Thymus (tissue), 11 donors: Measurements from ENCODE around the gene RPS6KL1. TPM values are rescaled to one million over a fixed set of nuclear protein-coding genes. Genes with fewer than 3 reads are reported as not detected.

ENCODE experiments used
- DNase-seq, 9 donors: peaks; one replicate each; pipeline ENCODE4 v3.0.0-alpha.2; 2013; ENCODE audit warnings: low spot score in 9 of 9, low read depth in 6 of 9, missing footprints in 1 of 9
- H3K27ac ChIP-seq, 2 donors: one replicate each; pipeline ENCODE4 v1.5.1; 2013; ENCODE audit warnings: control low read depth in 1 of 2, low read depth in 1 of 2, low read length in 1 of 2, mild to moderate bottlenecking in 1 of 2, moderate library complexity in 1 of 2
- H3K27me3 ChIP-seq, 2 donors: one replicate each; pipeline ENCODE4 v1.5.1; 2013; ENCODE audit warnings: low read length in 1 of 2; ENCODE audit not compliant: control insufficient read depth in 2 of 2, insufficient read depth in 1 of 2
- H3K36me3 ChIP-seq, 2 donors: one replicate each; pipeline ENCODE4 v1.5.1; 2013; ENCODE audit warnings: low read length in 1 of 2, mild to moderate bottlenecking in 1 of 2, moderate library complexity in 1 of 2; ENCODE audit not compliant: control insufficient read depth in 2 of 2, insufficient read depth in 2 of 2
- H3K4me1 ChIP-seq, 2 donors: one replicate each; pipeline ENCODE4 v1.5.1; 2013; ENCODE audit warnings: low read length in 2 of 2; ENCODE audit not compliant: control insufficient read depth in 2 of 2, insufficient read depth in 2 of 2
- H3K4me3 ChIP-seq, 2 donors: one replicate each; pipeline ENCODE4 v1.5.1; 2013; ENCODE audit warnings: low read length in 2 of 2, control low read depth in 1 of 2, mild to moderate bottlenecking in 1 of 2
- H3K9me3 ChIP-seq, 2 donors: one replicate each; pipeline ENCODE4 v1.5.1; 2013; ENCODE audit warnings: low read length in 1 of 2, mild to moderate bottlenecking in 1 of 2; ENCODE audit not compliant: control insufficient read depth in 2 of 2, insufficient read depth in 1 of 2
- WGBS: extraction: QIAGEN DNeasy Blood & Tissue Kit; methylation state at CpG from one replicate; pipeline ENCODE4 v1.1.7; 2013; 5-methylcytosine and 5-hydroxymethylcytosine counted together
- polyA plus RNA-seq: library from polyadenylated mRNA; stranded (reverse); fragments of 200-250 nt; gene quantifications from one replicate; pipeline ENCODE4 v1.2.3, GENCODE V29; 2013
- total RNA-seq: library from RNA; stranded (reverse); fragments of 120-200 nt; gene quantifications from one replicate; pipeline ENCODE4 v1.2.4, GENCODE V29; 2013
- donor health status: healthy.

The RPS6KL1 gene
- total and polyA plus RNA-seq, 2 donors = 0.91 to 3.4 TPM

DNA sequence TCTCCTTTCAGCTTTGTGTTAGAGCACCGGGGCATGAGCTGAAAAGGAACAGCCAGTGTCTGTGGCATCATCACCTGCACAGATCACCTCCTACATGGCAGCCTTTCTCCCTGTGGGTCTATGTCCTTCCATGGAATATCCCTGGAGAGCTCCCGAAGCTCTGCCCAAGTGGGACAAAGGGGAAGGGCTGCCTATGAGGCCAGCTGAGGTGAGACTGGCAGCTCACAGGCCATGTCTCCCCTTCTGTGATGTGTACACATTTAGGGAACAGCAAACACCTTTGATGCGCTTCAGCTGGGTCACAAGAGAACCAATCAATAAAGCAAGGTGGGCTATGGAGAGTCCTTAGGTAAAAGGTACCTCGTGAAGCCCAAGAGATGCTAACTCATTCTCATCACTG lies 51.2 kb downstream of the RPS6KL1 start:
- Histone ChIP-seq H3K36me3 (no peaks in the 10 kb centered on the region), H3K27me3 (no peaks in the 10 kb centered on the region), H3K4me1 (peaks cover 4 to 18% of the 10 kb centered on the region in 2 donors), H3K4me3 (no peak overlapping the region), H3K9me3 (no peaks in the 10 kb centered on the region), H3K27ac (no peak overlapping the region)
- DNase-seq = no peak
- WGBS = 96% methylated on average over 4 of the region's 4 CpGs

DNA sequence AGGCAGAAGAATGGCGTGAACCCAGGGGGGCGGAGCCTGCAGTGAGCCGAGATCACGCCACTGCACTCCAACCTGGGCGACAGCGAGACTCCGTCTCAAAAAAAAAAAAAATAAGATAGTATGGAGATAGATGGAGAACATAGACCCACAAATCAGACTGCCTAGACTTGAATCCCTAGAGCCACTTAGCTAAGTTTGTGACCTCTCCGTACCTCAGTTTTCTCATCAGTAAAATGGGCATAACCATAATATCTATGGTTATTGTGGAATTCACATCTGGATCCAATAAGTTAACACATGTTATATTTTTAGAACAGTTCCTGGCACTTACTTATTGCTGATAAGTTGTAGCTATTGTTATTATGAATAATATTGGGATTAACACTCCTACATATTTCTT lies 54.3 kb downstream of the RPS6KL1 start:
- Histone ChIP-seq H3K27ac (no peak overlapping the region), H3K27me3 (no peaks in the 10 kb centered on the region), H3K4me3 (no peak overlapping the region), H3K9me3 (no peaks in the 10 kb centered on the region), H3K36me3 (no peaks in the 10 kb centered on the region), H3K4me1 (peaks cover 0 to 7% of the 10 kb centered on the region in 2 donors)
- DNase-seq = no peak
- 98% methylated on average over 8 of the region's 8 CpGs for WGBS

DNA sequence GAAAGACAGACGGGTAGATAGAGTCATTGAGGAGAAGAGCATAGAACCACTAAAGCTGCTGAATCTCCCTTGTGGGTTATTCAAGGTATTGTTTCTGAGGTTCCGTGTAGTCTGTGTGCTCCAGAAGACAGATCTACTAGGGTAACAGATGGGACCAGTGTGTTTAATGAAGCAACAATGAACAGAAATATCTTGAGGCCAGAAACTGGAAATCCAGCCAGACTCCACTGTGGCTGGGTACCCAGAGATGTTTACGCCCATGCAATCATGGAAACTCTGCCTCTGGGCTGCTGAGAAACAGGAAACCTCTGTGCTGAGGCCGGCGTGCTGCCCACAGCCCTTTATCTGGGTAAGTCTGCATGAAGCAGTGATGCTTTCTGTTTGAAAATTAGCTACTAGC lies 55.4 kb downstream of the RPS6KL1 start:
- Histone ChIP-seq H3K36me3 (no peaks in the 10 kb centered on the region), H3K4me3 (no peak overlapping the region), H3K9me3 (no peaks in the 10 kb centered on the region), H3K27me3 (no peaks in the 10 kb centered on the region), H3K27ac (no peak overlapping the region), H3K4me1 (peaks cover 0 to 11% of the 10 kb centered on the region in 2 donors)
- DNase-seq = peak in 2 of 9 donors; percentile 28 to 52
- 38% methylated on average over 5 of the region's 5 CpGs for WGBS

DNA sequence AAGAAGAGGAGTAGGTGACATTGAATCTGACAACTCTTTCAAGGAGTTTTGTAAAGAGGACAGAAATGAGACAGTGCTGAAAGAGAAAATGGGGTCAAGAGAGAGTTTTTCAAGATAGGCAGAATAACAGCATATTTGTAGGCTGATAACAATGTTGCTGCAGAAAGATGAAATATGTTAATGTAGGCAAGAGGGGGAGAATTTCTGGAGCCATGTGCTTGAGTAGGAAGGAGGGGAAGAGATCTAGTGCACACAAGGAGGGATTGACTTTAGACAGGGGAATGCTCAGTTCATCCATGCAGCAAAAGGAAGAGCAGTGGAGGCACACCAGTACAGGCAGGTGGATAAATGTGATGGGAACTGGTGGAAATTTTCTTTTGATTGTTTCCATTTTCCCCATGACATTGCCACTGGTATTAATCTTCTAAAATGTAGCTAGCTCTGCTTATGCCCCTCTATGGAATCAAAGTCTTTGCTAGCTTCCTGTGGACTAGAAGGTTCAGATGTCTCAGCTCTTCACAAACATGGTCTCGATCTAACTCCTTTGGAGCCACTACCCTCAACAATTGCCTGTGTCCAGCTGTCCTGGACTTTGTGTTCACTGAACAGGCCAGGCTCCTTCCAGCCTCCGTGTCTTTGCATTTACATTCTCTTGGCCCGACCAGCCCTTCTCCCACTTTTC lies 56.2 kb downstream of the RPS6KL1 start:
- peaks cover 0 to 11% of the 10 kb centered on the region in 2 donors for H3K4me1 ChIP-seq
- H3K36me3 ChIP-seq = no peaks in the 10 kb centered on the region
- H3K27me3 ChIP-seq = no peaks in the 10 kb centered on the region
- DNase-seq = no peak
- H3K4me3 ChIP-seq = no peak overlapping the region
- no peaks in the 10 kb centered on the region for H3K9me3 ChIP-seq
- WGBS = 95% methylated on average over 3 of the region's 3 CpGs
- H3K27ac ChIP-seq = no peak overlapping the region

DNA sequence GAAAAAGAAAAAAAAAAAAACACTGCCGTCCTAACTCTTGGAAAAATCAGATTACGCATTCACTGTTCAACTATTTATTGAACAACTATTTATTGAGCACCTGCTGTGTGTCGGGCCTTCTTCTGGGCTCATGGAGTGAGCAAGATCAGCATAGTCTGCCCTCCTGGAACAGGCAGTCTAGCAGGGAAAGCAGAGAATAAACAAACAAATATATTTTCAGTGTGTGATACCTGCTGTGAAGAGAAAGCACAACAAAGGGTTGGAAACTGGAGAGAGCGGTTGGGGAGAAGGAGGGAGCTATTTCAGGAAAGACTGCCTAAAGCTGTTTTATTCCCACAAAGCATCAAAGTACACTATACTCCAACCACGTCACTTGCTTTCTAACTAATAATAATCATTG lies 57.9 kb downstream of the RPS6KL1 start:
- Histone ChIP-seq H3K27me3 (no peaks in the 10 kb centered on the region), H3K4me3 (no peak overlapping the region), H3K36me3 (no peaks in the 10 kb centered on the region), H3K27ac (no peak overlapping the region), H3K4me1 (peaks cover 0 to 14% of the 10 kb centered on the region in 2 donors), H3K9me3 (no peaks in the 10 kb centered on the region)
- DNase-seq = no peak
- WGBS = 96% methylated on average over 5 of the region's 5 CpGs

DNA sequence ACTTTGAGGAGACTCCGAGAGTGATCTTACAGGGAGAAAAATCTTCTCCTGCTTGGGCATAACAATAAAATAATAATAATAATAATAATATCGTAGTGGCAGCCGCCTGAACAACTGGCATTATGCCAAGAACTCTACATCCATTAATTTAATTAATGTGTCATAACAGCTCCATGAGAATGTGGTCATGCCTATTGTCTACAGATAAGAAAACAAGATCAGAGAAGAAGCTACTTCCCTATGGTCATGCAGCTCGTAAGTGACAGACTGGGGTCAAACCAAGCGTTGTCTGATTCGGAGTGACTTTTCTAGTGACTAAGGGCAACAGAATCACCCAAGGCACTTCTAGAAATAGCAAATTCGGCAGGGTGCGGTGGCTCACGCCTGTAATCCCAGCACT lies 58.9 kb downstream of the RPS6KL1 start:
- no peak for DNase-seq
- Histone ChIP-seq H3K36me3 (no peaks in the 10 kb centered on the region), H3K27me3 (no peaks in the 10 kb centered on the region), H3K4me1 (peaks cover 0 to 14% of the 10 kb centered on the region in 2 donors), H3K9me3 (no peaks in the 10 kb centered on the region), H3K27ac (no peak overlapping the region), H3K4me3 (no peak overlapping the region)
- WGBS = 95% methylated on average over 9 of the region's 9 CpGs

DNA sequence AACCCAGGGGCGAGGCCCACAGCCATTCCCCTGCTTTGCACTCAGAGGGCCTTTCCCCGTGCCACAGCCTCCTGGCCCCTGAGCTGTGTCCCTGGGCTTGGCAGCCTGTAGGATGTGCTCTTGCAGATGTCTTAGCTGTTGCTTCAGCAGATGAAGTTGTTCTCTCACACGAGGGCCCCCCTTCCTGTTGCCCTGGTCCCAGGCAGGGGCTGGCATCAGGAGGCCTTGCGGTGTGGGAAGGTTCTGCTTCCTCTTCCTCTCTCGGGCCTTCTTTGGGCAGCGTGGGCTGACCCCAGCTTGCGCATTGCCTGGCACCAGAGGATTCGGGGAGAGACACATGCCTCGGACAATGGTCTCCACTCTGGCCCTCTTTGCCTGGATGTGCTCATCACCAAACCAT lies 59.8 kb downstream of the RPS6KL1 start:
- Histone ChIP-seq H3K36me3 (no peaks in the 10 kb centered on the region), H3K4me3 (no peak overlapping the region), H3K27me3 (no peaks in the 10 kb centered on the region), H3K4me1 (peaks cover 0 to 14% of the 10 kb centered on the region in 2 donors), H3K27ac (no peak overlapping the region), H3K9me3 (no peaks in the 10 kb centered on the region)
- DNase-seq = no peak
- WGBS = 50% methylated on average over 9 of the region's 9 CpGs

DNA sequence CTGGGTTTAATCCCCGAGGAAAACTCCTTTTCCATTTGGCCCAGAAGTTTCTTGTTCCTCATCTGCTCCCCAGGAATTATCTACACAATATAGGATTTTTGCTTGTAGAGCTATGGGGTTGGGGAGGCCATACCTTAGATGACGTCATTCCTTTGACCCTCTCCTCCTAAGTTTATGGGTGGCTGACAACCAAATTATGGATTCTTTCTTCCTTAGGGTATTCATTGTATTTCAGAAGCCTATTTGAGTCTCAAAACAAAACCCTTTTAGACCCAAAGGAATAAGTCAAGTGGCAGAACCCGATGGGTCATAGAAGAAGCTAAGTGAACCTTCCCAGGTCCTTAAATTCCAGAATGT lies 61.3 kb downstream of the RPS6KL1 start:
- H3K9me3 ChIP-seq = no peaks in the 10 kb centered on the region
- H3K36me3 ChIP-seq = no peaks in the 10 kb centered on the region
- H3K27me3 ChIP-seq = no peaks in the 10 kb centered on the region
- peaks cover 0 to 7% of the 10 kb centered on the region in 2 donors for H3K4me1 ChIP-seq
- H3K4me3 ChIP-seq = no peak overlapping the region
- 89% methylated on average over 3 of the region's 3 CpGs for WGBS
- DNase-seq = no peak
- no peak overlapping the region for H3K27ac ChIP-seq

DNA sequence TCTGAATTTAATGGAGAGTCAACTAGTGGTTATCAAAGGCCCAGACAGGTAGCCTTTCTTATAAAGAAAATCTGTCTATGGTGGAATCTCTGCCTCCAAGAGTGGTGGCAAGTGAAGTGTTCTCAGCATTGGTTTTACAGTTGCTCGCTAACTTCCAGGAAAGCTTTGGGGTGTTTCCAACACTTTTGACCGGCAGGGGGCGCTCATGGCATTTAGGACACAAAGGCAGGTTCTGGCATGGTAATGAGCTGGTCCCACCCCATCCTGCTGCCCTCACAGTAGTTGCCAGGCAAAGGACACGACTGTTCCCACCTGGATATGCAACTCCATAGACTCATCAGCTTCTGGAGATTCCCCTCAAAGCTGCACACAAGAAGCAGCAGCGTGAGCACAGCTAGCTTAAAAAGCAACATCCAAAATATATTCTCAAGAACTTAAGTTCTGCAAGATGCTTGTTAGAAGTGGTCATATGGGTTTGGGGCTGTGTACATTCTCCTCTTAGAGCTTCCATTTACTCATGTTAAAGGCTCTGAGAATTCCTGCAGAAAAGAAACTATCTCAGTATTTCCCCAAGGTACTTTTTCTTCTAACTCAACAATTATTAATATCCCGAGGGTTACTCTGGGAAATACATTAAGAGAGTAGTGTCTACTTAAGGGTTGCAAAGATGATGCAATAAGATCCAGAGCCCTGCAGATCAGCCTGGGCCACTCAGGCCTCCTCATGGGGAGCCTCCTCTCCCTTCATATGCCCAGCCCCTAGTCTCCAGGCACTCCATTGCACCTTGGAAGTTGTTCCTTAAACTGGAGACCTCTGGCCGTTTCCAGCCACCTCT lies 61.9 kb downstream of the RPS6KL1 start:
- DNase-seq = peak; percentile 59 to 95 (median 81)
- Histone ChIP-seq H3K4me3 (no peak overlapping the region), H3K27me3 (no peaks in the 10 kb centered on the region), H3K9me3 (no peaks in the 10 kb centered on the region), H3K4me1 (peaks cover 2 to 9% of the 10 kb centered on the region in 2 donors), H3K36me3 (no peaks in the 10 kb centered on the region), H3K27ac (no peak overlapping the region)
- WGBS = 39% methylated on average over 7 of the region's 7 CpGs
